ENCODE measurements around the gene ITPR2.

DNA sequence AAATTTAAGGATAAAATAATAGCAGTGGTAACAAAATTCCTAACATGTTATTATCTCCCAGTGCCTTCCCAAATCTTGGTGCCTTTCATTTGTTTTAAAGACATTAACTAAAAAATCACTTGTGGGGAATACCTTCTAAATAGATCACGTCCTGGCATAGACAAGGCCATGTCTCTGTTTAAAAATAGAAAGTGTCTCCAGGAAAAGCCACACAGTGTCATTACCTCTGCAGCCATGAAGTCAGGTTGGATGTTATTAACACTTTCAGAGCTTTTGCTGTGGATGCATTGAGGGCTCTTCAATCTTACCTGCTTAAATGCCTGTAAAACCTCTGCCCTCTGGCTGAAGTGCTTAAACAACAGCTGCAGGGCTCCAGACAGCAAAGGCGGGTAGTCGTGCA lies 211.1 kb downstream of the ITPR2 start:
- TF ChIP-seq, protein P1, sequence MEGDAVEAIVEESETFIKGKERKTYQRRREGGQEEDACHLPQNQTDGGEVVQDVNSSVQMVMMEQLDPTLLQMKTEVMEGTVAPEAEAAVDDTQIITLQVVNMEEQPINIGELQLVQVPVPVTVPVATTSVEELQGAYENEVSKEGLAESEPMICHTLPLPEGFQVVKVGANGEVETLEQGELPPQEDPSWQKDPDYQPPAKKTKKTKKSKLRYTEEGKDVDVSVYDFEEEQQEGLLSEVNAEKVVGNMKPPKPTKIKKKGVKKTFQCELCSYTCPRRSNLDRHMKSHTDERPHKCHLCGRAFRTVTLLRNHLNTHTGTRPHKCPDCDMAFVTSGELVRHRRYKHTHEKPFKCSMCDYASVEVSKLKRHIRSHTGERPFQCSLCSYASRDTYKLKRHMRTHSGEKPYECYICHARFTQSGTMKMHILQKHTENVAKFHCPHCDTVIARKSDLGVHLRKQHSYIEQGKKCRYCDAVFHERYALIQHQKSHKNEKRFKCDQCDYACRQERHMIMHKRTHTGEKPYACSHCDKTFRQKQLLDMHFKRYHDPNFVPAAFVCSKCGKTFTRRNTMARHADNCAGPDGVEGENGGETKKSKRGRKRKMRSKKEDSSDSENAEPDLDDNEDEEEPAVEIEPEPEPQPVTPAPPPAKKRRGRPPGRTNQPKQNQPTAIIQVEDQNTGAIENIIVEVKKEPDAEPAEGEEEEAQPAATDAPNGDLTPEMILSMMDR (IDR thresholded peaks at IDR 0.05; ENCODE audit: low read depth, low read length): no peak
- TF ChIP-seq EZH2phosphoT487 (IDR thresholded peaks at IDR 0.05; ENCODE audit: low read depth): no peak

All from OCI-LY3 (cell line).